ENCODE data around the gene BPIFA2.
"Not testable (repeated sequence)": the region's sequence is repeated elsewhere in the genome, so short reads cannot be mapped to it uniquely, and the experiment has no call there.

BPIFA2 gene, protein sequence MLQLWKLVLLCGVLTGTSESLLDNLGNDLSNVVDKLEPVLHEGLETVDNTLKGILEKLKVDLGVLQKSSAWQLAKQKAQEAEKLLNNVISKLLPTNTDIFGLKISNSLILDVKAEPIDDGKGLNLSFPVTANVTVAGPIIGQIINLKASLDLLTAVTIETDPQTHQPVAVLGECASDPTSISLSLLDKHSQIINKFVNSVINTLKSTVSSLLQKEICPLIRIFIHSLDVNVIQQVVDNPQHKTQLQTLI
- 0 reads per million in 2 experiments for total RNA-seq

DNA sequence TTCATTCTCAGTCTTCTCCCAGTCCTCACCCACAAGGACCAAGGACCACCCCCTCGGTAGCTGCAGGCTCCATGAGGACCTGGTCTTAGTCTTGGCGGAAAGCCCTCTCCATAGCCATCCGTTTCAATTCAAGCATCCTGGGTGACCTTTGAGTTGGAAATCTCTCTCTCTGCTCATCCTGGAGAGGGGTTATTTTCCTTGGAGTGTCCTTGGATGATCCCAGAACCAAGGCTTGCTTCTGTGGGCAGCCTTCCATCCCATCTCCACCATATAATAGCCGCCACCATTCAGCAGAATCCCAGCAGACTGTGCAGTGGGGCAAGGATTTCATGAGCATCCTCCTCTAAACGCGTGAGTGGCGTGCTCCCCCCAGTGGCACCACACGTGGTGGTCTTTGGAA, at the start of gene BPIFA2:
TSS of gene BPIFA2 (plus strand) at position 301 of the 400 bp plus-strand sequence. CDS start 987 bp downstream, outside the sequence.
- no peak for DNase-seq (ENCODE audit: low read depth)

DNA sequence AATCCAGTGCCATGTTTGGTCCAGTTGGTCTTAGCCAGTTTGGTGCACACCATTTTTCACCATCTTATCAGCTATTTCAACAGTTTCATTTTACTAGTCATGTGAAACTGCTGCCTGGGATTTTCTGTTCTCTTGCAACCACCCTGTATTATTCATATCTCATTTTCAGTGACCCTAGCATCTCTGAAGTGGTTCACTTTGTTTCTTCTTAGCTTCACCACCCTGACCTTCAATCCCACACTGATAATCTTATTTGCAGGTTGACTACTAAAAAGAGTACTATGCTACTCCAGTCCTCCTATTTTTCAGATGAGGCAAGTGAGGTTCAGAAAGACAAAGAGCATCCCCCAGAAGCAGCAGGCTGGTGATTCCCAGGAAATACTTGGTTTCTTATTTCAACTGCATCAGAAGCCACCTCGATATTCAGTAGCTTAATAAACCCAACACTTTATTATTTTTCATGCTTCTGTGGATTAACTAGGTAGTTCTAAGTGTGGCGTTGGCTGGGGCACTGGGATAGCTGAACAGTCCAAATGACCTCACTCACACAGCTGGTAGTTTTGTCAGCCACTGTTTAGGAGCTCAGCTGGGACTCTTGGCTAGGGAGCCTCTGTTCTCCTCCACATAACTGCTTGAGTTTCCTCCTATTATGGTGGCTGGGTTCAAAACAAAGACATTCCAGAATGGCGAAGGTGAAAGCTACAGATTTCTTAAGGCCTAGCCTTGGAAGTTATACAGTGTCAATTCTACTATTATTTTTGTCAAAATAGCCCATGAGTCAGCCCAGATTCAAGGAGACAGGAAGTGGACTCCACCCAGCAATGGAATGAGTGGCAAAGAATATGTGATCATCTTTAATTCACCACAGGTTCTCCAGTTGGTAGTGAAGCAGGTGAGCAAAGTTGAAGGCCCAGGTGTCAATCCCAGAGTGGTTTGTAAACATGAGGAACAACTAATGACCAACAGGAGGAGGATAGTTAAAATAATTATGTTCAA, 47.9 kb upstream of the BPIFA2 start:
- DNase-seq (ENCODE audit: low read depth) = no peak

DNA sequence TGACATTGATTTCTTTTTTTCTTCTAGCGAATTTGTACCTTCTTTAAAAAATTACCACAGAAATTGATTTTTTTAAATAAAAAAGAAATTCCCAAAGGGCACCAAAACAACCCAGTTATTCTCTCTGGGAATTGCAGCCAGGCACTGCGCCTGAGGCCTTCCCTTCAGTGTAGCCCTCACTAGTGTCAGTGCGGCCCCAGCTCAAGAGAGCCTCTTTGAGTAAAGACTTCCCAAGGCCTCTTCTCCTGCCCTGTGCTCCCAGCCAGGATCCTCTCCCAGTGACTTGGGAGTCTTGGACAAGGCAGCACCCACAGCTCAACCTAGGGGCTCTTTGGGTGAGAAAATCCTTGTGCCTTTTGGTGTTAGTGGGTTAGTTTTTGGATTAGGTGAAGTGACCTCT, 47.0 kb upstream of the BPIFA2 start:
- DNase-seq (ENCODE audit: low read depth) = no peak

DNA sequence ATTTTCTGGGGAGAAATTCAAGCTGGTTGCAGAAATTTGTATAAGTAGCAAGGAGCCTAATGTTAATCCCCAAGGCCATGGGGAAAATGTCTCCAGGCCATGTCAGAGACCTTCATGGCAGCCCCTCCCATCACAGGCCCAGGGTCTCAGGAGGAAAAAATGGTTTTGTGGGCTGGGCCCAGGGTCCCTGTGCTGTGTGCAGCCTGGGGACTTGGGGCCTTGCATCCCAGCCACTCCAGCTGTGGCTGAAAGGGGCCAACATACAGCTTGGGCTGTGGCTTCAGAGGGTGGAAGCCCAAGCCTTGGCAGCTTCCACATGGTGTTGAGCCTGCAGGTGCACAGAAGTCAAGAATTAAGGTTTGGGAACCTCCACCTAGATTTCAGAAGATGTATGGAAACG, 45.7 kb upstream of the BPIFA2 start:
- not testable (repeated sequence) for DNase-seq (ENCODE audit: low read depth)

DNA sequence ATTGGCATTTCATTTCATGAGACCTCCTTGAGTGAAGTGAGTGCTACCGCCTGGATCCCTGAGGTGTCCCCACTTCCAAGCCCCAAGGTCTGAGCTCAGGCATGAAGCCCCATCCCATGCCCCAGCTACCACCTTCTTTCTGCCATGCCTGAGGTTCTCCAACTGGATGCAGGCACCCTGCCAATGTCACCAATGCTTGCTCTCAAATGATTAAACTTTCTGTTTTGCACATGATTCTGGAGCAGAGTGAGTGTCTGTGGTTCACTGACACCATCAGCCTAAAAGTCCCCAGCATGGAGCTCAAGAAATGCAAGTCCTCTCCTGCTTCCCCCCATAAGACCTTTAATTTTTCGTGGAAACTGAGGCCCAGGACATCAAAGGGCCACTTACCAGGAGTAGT, 43.7 kb upstream of the BPIFA2 start:
- DNase-seq (ENCODE audit: low read depth) = no peak

DNA sequence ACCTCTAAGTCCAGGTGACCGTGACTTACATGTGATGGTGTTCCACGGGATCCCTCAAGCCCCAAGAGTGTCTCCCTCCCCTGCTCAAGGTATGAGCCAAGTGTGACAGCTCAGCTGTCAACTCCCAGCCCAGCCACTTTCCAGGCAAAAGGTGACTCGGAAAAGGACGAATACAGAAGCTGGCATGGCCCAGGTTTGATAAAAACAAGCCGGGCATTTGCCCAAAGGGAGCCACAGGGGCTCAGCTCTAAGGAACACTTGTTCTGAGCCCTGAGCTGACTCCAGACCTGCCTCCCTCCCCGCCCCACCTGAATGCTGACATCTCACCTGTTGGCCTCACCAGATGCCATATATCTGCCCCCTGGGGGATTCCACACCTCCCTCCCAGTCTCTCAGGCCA, 43.0 kb upstream of the BPIFA2 start:
- DNase-seq (ENCODE audit: low read depth) = no peak

DNA sequence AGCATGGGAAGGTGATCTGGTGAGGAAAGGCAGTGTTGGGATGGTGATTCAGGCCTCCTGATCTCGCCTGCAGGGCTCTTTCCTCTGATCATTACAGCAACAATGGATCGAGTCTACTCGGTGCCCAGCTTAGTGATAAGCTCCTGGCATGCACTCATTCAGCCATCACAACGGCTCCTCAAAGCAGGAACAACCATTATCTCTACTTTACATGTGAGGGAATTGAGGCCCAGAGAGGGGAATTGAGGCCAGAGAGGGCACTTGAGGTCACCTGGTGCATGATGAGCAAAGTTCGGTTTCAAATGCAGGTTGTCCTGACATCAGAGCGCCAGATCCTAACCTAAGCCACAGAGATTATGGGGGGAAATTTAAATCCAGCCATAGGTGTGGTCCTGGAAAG, 42.0 kb upstream of the BPIFA2 start:
- DNase-seq (ENCODE audit: low read depth) = no peak

DNA sequence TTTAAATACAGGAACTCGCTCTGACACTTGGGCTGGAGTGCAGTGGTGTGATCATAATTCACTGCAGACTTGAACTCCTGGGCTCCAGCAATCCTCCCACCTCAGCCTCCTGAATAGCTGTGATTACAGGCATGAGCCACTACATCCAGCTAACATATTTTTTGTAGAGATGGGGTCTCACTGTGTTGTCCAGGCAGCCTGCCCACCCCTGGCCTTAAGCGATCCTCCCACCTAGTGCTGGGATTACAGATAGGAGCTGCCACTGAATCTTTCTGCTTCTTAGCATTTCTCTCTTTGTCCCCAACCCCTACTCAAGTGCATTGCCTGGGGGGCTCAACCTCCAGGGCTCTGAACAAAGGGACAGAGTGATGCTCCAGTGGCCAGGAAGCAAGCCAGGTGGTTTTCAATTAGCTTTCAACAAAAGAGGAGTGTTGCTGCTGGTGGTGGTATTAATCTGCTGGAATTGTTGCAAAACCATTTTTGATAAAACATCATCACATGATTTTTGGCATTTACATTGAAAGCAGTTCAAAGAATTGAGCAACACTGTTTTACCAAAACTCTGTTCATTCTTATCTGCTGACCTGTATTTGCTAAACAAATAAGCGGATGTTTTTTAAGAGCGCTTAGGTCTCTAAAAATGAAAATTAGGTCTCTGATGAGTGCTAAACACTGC, 40.4 kb upstream of the BPIFA2 start:
- no peak for DNase-seq (ENCODE audit: low read depth)

DNA sequence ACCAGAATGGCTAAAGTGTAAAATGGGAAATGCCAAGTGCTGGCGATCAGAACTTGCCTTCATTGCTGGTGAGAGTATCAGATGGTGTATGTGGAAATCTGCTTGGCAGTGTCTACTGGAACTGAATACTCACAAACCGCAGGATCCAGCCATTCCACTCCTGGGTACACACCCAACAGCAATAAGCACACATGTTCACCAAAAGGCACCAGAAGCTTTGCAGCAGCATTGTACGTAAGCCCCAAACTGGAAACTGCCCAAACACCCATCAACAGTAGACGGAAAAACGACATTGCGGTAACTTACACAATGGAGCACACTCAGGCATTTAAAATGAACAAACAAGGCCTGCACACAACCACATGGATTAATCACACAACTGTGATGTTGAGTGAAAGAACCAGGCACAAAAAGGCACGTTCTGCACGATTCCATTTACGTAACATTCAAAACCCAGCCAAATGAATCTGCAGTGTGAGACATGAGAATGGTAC, 37.3 kb upstream of the BPIFA2 start:
- no peak for DNase-seq (ENCODE audit: low read depth)

DNA sequence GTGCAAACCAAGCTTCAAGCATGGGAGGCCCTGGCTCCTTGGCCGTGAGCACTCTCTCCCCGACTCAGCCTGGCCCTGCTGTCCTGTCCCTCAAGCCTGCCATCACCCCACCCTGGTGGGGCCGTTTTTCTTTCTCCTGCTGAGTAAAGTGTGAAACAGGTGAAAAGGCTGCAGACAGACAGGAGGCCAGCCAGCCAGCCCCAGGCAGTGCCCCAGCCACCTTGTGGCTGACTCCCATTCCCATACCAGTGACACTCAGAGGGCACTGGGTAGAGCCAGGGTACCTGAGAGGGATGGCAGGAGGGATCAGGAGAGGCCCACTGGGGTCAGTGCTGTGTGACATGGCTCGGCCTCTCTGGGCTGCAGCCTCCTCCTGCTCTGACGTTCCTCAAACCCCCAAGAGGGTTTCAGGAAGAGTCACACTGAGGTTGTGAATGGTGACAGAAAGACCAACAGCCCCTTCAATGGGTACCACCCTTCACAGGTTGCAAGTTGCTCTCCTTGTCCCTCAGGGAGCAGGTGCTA, 35.9 kb upstream of the BPIFA2 start:
- DNase-seq (ENCODE audit: low read depth) = no peak

DNA sequence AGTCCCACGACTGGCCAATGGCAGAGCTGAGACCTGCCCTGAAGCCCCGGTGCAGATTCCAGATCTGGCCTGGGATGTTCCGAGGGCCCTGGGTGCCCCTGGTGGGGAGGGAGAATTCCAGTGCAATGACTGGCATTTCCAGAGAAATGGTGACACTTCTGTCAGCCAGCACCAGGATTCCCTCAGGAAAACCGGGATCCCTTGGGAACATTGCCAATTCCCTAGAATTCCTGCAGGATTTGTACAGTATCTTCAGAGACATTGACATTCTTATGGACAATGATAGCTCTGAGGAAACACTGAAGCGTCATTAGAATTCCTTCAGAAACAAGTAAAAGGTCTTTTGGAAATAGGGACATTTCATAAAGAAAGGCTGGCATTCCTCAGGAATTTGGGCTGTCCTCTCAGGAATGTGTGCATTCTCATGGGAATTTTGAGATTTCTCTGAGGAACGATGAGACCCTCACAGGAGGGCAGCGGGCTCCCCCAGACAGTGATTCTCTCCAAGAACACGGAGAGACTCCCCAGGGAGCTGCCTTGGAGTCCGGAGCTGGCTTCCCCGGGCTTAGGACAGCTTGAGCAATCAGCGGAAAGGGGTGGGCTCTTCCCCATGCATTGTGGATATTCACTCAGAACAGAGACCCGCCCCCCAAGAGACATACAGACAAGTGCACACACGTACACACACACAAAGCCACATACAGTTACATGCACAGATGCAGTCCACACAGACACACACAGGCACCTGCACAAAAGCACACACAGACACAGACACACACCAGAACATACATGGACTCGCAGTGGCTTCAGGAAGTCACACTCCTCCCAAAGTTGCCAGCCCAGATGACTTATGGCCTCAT, 35.2 kb upstream of the BPIFA2 start:
- DNase-seq (ENCODE audit: low read depth) = no peak

DNA sequence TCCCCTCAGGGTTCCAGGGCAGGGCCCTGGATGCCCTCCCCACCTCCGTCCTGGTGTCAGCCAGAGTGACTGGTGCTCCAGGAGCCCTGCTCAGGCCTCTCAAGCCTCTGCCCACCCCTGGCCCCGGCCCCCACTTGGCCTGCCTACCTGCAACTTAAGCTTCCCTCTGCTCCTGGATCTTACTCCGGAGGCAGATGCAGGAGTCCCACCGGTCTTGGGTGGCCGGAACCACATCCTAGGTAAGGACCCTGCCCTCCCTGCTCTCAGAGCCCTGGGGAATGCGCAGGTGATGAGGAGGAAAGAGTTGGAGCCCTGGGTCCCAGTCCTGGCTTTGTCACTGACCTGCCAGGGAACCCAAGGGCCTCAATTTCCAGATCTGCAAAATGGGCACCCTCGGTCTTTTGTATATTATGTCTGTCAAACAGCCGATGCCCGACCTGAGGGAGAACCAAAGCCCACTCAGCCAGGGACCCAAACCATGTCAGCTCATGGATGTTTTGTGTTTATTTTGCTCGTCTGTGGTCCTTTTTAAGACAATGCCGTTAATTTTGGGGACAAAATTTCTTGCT, 34.5 kb upstream of the BPIFA2 start:
- no peak for DNase-seq (ENCODE audit: low read depth)

DNA sequence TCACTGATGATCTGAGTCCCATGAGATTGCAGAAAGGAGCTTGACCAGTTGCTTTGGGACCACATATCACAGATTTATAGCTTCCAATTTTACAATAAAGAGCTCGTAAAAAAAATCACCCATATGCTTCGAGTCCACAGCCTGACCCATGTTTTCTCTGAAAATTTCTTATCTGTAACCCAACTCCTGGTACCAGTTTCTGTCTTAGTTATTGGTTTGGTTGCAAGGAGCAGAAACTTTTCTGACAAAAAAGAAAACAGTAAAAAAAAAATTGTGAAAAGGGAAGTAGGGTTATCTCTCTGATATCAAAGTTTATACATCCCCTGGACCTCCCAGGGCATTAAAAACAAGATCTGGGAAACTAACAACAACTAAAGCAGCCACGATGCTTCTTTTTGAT, 30.8 kb upstream of the BPIFA2 start:
- DNase-seq (ENCODE audit: low read depth) = no peak

DNA sequence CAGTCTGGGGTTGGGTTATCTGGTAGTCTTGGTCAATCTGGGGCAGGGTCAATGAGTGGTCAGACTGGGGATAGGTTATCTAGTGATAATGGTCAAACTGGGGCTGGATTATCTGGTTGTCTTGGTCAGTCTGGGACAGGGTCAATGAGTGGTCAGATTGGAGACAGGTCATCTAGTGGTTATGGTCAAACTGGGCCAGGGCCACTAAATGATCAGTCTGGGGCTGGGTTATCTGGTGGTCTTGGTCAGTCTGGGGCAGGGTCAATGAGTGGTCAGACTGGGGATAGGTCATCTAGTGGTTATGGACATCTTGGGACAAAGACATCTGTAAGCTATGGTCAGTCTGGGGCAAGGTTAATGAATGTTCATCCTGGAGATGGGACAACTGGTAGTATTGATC, 28.5 kb upstream of the BPIFA2 start:
- no peak for DNase-seq (ENCODE audit: low read depth)

DNA sequence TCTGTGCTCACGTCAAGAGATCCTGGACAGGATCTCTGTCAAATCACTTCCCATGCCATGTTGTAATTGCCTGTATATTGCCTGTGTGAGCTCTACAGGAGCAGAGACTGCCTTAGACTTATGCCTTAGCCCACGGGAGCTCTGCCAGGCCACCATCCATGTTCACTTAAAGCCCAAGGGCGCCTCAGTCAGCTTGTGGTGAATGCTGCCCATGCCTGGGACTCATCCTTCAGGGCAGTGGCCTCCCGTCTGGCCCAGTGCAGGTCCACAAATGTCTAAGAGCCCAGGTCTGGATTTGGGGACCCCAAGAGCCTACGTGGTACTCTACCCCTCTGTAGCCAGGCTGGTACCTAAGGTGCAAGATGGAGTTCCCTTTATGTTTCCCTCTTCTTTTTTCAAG, 22.4 kb upstream of the BPIFA2 start:
- no peak for DNase-seq (ENCODE audit: low read depth)

DNA sequence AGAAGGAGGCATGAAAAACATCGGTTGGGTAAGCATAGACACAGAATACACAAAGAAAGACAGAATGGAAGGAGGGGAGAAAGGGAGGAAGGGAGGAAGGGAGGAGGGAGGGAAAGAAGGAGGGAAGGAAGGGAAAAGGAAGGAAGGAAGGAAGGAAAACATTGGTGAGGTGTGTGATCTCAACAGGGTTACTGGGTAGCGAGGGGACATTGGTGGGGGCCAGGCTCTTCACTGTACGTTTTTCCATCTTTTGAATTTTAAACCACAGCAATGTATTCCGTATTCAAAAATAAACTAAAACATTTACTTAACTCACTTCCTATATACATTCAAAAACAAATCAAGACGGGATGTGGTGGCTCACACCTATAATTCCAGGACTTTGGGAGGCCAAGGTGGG, 20.7 kb upstream of the BPIFA2 start:
- no peak for DNase-seq (ENCODE audit: low read depth)

DNA sequence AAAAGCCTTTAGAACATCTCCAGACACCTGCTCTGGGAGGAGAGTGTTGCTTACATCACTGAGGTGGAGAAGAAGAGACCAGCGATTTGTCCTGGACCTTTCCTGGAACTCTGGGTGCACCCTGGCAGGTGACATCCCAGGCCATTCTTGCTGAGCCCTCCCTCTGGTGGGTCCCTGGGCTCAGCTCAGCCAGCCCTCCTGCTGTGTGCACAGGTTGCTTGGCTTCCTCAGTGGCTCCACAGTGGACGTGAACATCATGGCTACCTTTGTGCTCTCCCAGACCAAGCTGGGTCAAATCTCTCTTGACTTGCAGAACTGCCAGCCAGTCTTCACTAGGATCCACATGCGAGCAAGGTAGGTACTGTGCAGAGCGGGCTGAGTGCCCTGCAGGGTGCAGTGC, 19.9 kb upstream of the BPIFA2 start:
- no peak for DNase-seq (ENCODE audit: low read depth)

DNA sequence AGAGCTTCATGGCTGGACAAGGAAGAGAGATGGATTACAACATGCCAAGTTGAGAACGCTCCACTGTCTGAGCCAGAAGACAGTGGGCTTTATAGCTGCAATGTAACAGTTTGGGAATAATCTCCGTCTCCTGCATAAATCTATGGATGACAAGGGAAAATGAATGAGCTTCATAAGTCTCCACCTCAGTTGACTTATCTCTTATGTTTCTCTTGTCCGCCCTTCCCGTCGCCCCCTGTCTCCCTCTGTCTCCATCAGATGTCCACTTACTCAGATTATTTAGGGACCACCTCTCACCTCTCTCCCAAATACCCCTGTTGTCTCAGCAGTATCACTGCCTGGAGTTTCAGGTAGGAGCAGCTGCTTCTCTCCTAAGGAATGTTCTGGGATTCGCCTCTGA, 13.7 kb upstream of the BPIFA2 start:
- no peak for DNase-seq (ENCODE audit: low read depth)

DNA sequence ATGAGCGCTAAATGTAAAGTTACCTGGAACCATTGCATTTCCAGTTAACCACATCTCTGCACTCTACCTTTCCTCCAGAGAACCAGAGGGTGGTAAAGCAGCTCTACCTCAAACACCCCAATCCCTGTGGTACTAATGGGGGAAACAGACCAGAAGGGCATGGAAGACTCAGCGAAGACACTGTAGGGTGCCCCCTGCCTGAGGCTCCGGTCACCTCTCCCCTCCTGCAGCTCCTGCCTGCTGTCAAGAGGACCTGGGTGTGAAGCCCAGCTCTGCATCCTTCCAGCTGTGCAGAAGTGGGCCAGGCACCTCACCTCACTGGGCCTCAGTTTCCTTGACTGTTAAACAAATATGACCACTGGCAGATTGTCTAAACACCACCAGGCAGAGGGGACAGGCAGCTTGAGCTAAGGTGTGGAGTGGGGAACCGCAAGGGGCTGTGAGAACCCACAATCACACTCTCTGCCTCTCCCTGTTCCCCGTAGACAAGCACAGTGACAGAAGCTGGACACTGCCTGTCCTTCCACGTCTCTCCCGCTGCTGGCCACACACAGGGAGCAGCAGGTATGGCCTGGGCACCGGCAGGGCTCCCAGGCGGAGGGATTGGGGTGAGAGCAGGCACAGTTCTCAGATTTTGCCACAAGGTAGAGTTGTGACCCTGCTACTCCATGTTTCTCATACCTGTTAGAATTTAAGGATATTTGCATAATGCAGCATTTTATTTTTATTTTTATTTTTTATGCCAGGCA, 9.1 kb upstream of the BPIFA2 start:
- DNase-seq (ENCODE audit: low read depth) = no peak

DNA sequence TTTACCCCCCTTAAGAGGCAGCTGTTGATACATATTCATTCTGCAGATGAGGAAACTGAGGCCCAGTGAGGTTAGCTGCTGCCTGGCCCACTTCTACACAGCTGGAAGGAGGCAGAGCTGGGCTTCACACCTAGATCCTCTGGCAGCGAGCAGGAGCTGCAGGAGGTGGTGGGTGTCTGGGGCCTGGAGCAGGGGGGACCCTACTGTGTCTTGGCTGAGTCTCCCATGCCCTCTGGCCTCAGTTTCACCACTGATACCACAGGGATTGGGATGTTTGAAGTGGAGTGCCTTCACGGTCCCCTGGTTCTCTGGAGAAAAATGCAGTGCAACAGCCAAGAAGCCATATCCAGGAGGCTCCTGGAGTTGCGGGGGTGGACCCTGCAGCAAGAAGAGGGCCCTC, 8.2 kb upstream of the BPIFA2 start:
- DNase-seq (ENCODE audit: low read depth) = no peak

Data from T follicular helper cell (primary cell).